ENCODE data around the gene UBTFL1. TPM values are rescaled to one million over a fixed set of nuclear protein-coding genes. Genes with fewer than 3 reads are reported as not detected.
A peak's percentile ranks its signal among the peaks of the same experiment; 100 is the strongest.

UBTFL1 gene
- total RNA-seq, 2 experiments from 2014 or later = not detected

GRCh38 chr11:90135016-90135415, 49.3 kb downstream of the UBTFL1 start:
- H3K27me3 Mint-ChIP-seq = peaks cover 66% of the 10 kb centered on the region
- DNase-seq = no peak
- H3K36me3 Mint-ChIP-seq = no peaks in the 10 kb centered on the region
- peaks cover 13% of the 10 kb centered on the region for H3K4me1 Mint-ChIP-seq
- H3K4me3 Mint-ChIP-seq = peak overlapping the region; percentile 52
- no peaks in the 10 kb centered on the region for H3K9me3 Mint-ChIP-seq
- no peak overlapping the region for H3K27ac Mint-ChIP-seq

Other genes with a start within 250 kb of the UBTFL1 start
- not detected for gene TRIM64B, start 207.5 kb upstream of the UBTFL1 start, total RNA-seq
- gene TRIM49D1, start 163.7 kb upstream of the UBTFL1 start, total RNA-seq = not detected
- gene TRIM49D2, start 161.9 kb upstream of the UBTFL1 start, total RNA-seq = not detected
- gene TRIM64, start 119.9 kb upstream of the UBTFL1 start, total RNA-seq = not detected
- gene TRIM49C, start 54.8 kb upstream of the UBTFL1 start, total RNA-seq = not detected
- not detected for gene NAALAD2, start 48.7 kb downstream of the UBTFL1 start, total RNA-seq
- 10 to 100 TPM; 86.3 to 90.1 TPM for gene CHORDC1, start 137.1 kb downstream of the UBTFL1 start, total RNA-seq

All from activated naive CD8-positive, alpha-beta T cell treated with anti-CD3 and anti-CD28 coated beads for 36 hours (primary cell).